Measurements from ENCODE around the gene TMEM178B. TPM values are rescaled to one million over a fixed set of nuclear protein-coding genes. Genes with fewer than 3 reads are reported as not detected.
A peak's percentile ranks its signal among the peaks of the same experiment; 100 is the strongest.

Gene TMEM178B
- total RNA-seq, 1 donor from 2014 or later: 38.2 TPM

- ATAC-seq (no peak), DNase-seq (no peak)
- intact Hi-C loops (cut with micrococcal nuclease): no loop called here
Measured at GRCh38 chr7:141238596-141239243, 164.9 kb downstream of the TMEM178B start.

- ATAC-seq (no peak), DNase-seq (no peak)
- intact Hi-C loops (cut with micrococcal nuclease): no loop called here
Measured at GRCh38 chr7:141239661-141240060, 165.8 kb downstream of the TMEM178B start.

DNA sequence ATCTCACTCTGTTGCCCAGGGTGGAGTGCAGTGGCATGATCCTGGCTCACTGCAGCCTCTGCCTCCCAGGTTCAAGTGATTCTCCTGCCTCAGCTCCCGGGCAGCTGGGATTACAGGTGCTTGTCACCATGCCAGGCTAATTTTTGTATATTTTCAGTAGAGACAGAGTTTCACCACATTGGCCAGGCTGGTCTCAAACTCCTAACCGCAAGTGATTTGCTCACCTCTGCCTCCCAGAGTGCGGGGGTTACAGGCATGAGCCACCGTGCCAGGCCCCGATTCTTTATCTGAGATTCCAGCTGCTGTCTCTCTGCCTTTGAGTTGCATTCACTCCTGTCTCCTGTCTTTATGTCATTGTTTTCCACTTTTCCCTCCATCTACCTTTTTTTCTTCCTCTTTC is 168.7 kb downstream of the TMEM178B start:
- ATAC-seq (no peak), DNase-seq (no peak)
- intact Hi-C loops (cut with micrococcal nuclease): no loop called here

GRCh38 chr7:141243368-141243767 is 169.5 kb downstream of the TMEM178B start:
- intact Hi-C loops (cut with micrococcal nuclease): no loop called here
- DNase-seq (no peak), ATAC-seq (no peak)

GRCh38 chr7:141244435-141244834 is 170.6 kb downstream of the TMEM178B start:
- intact Hi-C loops (cut with micrococcal nuclease): no loop called here
- ATAC-seq (no peak), DNase-seq (no peak)

DNA sequence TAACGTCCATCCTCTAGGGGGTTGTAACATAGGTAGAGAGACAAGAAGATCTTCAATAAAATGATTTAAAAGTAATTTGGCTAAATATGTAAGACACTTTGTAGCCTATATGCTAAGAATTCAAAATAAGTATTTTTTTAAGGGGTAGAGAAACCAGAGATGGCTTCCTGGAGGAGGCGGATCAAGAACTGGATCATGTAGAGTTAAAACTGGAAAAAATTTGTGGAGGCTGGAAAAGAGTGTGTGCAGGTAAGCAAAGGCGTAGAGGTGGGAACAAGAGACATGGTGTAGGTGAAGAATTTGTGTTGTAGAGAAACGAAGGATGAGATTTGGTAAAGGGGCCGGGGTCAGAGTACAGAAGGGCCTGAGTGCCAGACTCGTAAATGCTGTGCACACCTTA is 172.6 kb downstream of the TMEM178B start:
- intact Hi-C loops (cut with micrococcal nuclease): no loop called here
- DNase-seq (no peak), ATAC-seq (no peak)

DNA sequence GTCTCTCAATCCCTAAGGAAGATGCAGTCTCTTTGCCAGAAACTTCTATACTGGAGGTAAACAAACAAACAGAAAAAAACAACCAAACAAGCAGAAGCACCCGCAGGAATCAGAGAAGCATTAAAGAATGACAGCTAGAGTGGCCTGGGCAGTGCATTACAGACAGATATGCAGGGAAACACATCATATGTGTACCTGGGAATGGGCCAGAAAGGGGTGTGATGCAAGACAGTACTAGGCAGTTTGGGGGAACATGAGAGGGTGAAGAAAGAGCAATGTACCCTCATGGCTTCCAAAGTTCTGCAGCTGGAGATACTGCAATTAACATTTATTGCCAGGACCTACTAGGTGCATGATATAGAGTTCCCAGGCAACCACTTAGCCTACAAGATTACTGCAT is 177.3 kb downstream of the TMEM178B start:
- ATAC-seq: peak; percentile 52
- DNase-seq: no peak
- intact Hi-C loops (cut with micrococcal nuclease): no loop called here

DNA sequence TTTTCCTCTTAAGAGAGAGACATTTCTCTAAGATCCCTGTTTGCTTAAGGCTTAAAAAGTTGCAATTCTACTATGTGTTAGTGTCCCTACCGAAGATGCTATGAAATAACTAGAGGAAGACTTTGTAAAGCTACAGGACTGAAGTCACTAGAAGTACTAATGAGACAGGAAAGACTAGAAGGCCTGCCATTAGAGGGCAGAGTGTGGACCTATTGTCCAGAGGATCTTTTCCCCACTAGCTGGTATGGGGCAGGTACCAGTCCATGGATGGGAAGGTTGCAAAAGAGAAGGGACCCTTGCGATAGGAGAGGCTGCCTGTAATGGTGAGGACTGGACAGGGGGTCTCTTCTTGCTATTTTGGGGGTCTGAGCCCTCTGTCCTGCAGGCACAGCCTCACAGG is 178.1 kb downstream of the TMEM178B start:
- intact Hi-C loops (cut with micrococcal nuclease): no loop called here
- DNase-seq (no peak), ATAC-seq (peak; percentile 70)

DNA sequence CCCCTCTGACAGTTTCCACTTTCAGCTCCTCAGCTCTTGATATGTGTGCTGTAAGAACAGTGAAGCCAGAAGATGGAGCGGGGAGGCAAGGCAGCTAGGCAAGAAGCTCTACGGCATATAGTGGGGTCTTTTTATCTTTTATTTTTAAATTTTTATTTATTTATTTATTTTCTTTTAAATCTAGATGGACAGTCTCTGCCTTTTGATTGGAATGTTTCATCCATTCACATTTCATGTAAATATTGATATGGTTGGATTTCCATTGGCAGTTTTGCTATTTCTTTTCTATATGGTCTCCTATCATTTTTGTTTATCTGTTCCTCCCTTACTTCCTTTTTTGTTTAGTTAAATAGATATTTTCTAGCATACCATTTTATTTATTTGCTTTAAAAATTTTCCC is 183.7 kb downstream of the TMEM178B start:
- ATAC-seq: no peak
- DNase-seq: no peak
- intact Hi-C loops (cut with micrococcal nuclease): no loop called here

DNA sequence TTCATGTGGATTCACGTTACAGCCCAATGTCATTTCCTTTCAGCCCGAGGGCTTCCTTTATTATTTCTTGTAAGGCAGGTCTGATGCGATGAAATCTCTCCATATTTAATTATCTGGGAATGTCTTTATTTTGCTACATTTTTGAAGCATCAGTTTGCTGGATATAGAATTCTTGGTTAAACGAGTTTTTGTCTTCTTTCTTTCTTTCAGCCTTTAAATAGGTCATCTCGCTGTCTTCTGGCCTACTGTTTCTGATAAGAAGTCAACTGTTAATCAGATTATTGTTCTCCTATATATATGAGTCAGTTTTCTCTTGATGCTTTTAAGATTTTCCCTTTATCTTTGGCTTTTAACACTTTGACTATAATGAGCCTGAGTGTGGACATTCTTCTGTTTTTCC is 184.7 kb downstream of the TMEM178B start:
- no peak for ATAC-seq
- intact Hi-C loops (cut with micrococcal nuclease): no loop called here

GRCh38 chr7:141262101-141263090 is 188.5 kb downstream of the TMEM178B start:
- DNase-seq (no peak), ATAC-seq (no peak)
- intact Hi-C loops (cut with micrococcal nuclease): no loop called here

More for the DNA sequence above, 184.7 kb downstream of the TMEM178B start:
- no peak for DNase-seq

- no peak for DNase-seq
- no peak for ATAC-seq
- intact Hi-C loops (cut with micrococcal nuclease): no loop called here
Measured at GRCh38 chr7:141263508-141263907, 189.6 kb downstream of the TMEM178B start.

GRCh38 chr7:141263983-141264382 is 190.1 kb downstream of the TMEM178B start:
- DNase-seq (no peak), ATAC-seq (no peak)
- intact Hi-C loops (cut with micrococcal nuclease): no loop called here

DNA sequence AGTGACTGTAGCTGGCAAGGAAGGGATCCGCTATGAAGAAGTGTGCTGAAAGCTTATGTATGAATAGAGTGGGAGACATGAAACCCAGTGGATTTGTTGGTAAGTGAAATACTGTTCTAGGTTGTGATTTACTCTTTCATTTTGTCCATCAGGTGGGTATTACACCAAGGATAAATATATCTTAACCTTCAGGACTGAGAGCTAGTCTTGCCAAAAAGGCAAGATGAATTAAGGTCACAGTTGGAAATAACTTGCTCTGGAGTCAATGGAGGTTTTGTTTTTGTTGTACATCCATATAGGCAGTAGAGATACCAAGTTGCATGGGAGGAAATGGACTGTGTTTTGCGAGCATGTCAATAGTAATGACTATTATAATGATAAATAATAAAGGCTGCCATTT is 190.6 kb downstream of the TMEM178B start:
- intact Hi-C loops (cut with micrococcal nuclease): no loop called here
- peak; percentile 48 for ATAC-seq
- DNase-seq: no peak

DNA sequence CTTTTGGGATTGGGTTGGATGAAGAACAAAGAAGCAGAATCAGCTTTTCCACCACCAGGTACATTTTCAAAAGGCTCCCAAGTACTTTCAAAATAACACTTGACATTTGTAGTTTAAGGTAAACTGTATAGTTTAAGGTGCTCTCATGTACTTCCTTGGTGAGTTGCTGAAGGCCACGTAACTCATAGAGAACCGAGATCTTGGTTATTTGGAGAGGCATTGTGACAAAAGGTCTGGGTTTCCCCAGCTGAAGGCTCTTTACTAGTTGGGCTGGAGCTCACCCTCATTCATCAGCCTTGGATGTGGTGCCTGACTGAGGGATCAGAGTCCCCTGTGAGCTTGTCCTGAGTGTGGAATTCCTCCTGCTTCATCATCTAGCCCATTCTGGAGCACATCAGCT is 191.8 kb downstream of the TMEM178B start:
- ATAC-seq (no peak), DNase-seq (no peak)
- intact Hi-C loops (cut with micrococcal nuclease): no loop called here

- intact Hi-C loops (cut with micrococcal nuclease): no loop called here
- ATAC-seq (no peak), DNase-seq (no peak)
Measured at GRCh38 chr7:141268614-141269013, 194.8 kb downstream of the TMEM178B start.

- DNase-seq (no peak), ATAC-seq (no peak)
- intact Hi-C loops (cut with micrococcal nuclease): no loop called here
Measured at GRCh38 chr7:141271451-141271850, 197.6 kb downstream of the TMEM178B start.

DNA sequence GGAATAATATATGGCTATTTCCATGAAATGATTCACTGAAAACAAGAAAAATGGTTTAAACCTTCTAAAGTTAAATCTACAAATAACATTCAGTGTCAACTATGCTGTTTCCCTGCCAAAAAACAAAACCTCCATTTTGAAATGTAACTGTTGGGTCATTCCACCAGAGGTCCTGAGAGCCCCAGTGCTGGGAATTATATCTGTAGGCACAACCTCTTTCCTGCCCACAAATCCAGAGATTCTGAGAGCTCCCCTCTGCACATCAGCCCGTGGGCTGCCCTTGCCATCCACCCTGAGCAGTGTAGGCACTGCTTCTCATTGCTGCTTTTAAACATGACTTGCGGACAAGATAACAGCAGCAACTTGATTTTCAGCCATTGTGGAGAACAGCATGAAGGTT is 198.6 kb downstream of the TMEM178B start:
- intact Hi-C loops (cut with micrococcal nuclease): no loop called here
- peak; percentile 32 for ATAC-seq
- DNase-seq: no peak

GRCh38 chr7:141275350-141275749 is 201.5 kb downstream of the TMEM178B start:
- no peak for ATAC-seq
- intact Hi-C loops (cut with micrococcal nuclease): no loop called here

GRCh38 chr7:141276031-141276430 is 202.2 kb downstream of the TMEM178B start:
- no peak for DNase-seq
- peak; percentile 80 for ATAC-seq
- intact Hi-C loops (cut with micrococcal nuclease): no loop called here

More at GRCh38 chr7:141275350-141275749, 201.5 kb downstream of the TMEM178B start:
- no peak for DNase-seq
